Mucosa of stomach (tissue), 1 donor: ENCODE measurements around the gene CEP112.
"Not testable (repeated sequence)": the region's sequence is repeated elsewhere in the genome, so short reads cannot be mapped to it uniquely, and the experiment has no call there.

Source experiments
- H3K27me3 ChIP-seq: one replicate; pipeline ENCODE4 v1.7.0; 2013; ENCODE audit warnings: mild to moderate bottlenecking, low read length; ENCODE audit not compliant: control insufficient read depth, insufficient read depth
- H3K36me3 ChIP-seq: one replicate; pipeline ENCODE4 v1.7.0; 2013; ENCODE audit warnings: low read length; ENCODE audit not compliant: control insufficient read depth, insufficient read depth
- H3K4me1 ChIP-seq: one replicate; pipeline ENCODE4 v1.7.0; 2013; ENCODE audit warnings: mild to moderate bottlenecking, low read length; ENCODE audit not compliant: control insufficient read depth, insufficient read depth
- H3K4me3 ChIP-seq: one replicate; pipeline ENCODE4 v1.7.0; 2013; ENCODE audit warnings: low read length
- H3K9ac ChIP-seq: one replicate; pipeline ENCODE4 v1.7.0; 2013; ENCODE audit warnings: mild to moderate bottlenecking, low read length, moderate library complexity
- H3K9me3 ChIP-seq: one replicate; pipeline ENCODE4 v1.7.0; 2013; ENCODE audit warnings: mild to moderate bottlenecking, low read length, moderate library complexity; ENCODE audit not compliant: control insufficient read depth
- donor health status: Pancreatic carcinoma.

The CEP112 gene

DNA sequence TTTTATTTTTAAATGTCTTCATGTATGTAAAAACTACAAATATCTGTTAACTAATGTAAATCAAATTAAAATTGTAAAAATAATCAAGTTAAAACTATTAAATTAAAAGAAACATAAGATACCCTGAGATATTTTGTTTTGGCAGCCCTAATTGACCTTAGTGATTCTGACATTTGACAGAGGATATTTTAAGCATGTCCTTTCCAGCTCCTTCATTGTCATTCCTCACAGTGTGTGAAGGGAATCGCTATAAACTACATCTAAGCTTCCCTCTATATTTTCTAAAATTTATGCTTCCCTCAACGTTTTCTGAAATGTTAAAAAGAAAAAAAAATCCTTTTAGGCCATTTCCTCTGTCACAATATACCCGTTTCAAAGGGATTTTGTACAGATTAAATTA is 20.2 kb downstream of the CEP112 start:
- Histone ChIP-seq H3K36me3 (no peaks in the 10 kb centered on the region), H3K9ac (no peak overlapping the region), H3K27me3 (no peaks in the 10 kb centered on the region), H3K4me3 (no peak overlapping the region), H3K9me3 (no peaks in the 10 kb centered on the region), H3K4me1 (no peaks in the 10 kb centered on the region)

DNA sequence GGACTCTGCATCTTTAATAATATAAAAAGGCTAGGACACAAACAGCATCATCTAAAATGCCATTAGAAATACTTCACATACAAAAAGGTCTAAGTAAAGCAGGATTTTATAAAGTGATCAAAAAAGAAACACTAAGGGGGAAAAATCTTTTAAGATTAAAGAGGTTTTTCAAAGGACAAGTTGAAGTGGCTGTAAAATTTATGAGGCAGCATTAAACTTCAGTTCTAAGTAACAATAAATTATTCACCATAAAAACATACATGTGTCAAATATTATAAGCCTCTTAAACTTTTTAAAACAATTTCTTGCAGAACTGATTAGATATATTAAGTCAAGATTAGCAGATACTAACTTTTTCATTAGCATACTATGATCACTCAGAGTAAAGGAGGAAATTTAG is 20.8 kb downstream of the CEP112 start:
- no peak overlapping the region for H3K9ac ChIP-seq
- no peak overlapping the region for H3K4me3 ChIP-seq
- no peaks in the 10 kb centered on the region for H3K4me1 ChIP-seq
- H3K9me3 ChIP-seq: no peaks in the 10 kb centered on the region
- no peaks in the 10 kb centered on the region for H3K36me3 ChIP-seq
- no peaks in the 10 kb centered on the region for H3K27me3 ChIP-seq

DNA sequence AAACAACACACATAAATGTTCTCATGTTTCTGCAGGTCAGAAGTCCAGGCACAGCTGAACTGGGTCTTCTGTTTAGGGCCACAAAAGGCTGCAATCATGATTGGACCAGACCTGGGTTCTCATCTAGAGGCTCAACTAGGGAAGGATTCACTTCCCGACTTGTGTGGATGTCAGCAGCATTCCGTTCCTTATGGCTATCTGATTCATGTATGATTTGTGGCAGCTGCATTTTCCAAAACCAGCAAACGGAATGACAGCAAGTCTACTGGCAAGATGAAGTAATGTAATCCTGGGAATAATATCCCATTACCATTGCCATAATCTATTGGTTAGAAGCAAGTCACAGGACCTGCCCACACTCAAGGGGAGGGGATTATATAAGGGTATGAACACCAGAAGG is 22.1 kb downstream of the CEP112 start:
- no peaks in the 10 kb centered on the region for H3K9me3 ChIP-seq
- no peaks in the 10 kb centered on the region for H3K36me3 ChIP-seq
- H3K27me3 ChIP-seq: no peaks in the 10 kb centered on the region
- no peaks in the 10 kb centered on the region for H3K4me1 ChIP-seq
- no peak overlapping the region for H3K4me3 ChIP-seq
- H3K9ac ChIP-seq: no peak overlapping the region

DNA sequence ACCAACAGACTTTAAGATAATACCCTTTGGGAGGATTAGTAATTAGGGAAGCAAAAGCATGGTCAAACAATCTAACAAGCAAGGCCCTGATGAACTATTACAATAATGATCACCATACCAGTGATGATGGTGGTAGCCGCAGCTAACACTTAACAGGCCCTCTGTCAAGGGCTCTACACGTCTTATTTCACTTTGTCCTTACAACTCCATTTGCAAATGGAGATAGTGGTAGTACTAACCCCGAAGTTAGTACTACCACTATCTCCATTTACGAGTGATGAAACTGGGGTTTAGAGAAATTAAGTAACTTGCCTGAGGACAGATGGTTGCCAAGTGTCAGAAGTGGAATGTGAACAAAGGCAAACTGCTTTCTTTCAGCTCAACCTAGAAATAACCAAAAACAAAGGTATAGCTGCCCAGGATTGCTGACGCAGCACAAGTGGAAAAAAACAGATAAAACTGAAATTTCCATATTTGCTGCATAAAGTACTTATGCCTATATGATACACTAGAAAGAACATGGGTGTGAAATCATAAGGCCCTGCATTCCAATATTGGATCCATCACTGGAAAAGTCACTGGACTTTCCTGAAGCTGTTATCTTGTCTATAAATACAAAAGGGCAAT is 24.6 kb downstream of the CEP112 start:
- Histone ChIP-seq H3K4me3 (no peak overlapping the region), H3K27me3 (no peaks in the 10 kb centered on the region), H3K4me1 (no peaks in the 10 kb centered on the region), H3K9ac (no peak overlapping the region), H3K36me3 (no peaks in the 10 kb centered on the region), H3K9me3 (no peaks in the 10 kb centered on the region)

DNA sequence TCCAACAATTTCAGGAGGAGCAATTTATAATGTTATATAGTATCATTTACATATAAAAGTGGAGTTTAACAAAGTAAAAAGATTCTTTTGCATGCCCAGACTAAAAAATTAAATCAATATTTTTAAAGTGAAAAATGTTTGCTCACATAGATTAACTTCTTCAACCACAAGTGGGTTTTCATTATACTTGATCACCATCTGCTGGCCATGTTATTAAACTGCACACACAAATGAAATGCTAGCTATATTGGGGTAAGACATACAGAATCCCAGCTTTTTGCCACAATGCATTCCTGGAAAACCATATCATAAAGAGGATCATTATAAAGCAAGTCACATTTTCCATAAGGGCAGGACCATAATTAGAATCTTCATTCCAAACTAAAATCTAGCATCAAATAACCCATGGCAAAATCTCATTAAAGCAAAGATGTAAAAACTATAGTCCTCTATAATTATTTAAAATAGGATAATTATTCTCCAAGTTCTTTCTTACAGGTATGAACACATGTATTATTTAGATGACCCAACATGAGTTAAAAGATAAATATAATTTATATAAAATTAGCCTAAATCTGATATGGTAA is 26.3 kb downstream of the CEP112 start:
- H3K36me3 ChIP-seq: no peaks in the 10 kb centered on the region
- H3K4me3 ChIP-seq: no peak overlapping the region
- H3K9me3 ChIP-seq: no peaks in the 10 kb centered on the region
- H3K27me3 ChIP-seq: no peaks in the 10 kb centered on the region
- no peaks in the 10 kb centered on the region for H3K4me1 ChIP-seq
- no peak overlapping the region for H3K9ac ChIP-seq

DNA sequence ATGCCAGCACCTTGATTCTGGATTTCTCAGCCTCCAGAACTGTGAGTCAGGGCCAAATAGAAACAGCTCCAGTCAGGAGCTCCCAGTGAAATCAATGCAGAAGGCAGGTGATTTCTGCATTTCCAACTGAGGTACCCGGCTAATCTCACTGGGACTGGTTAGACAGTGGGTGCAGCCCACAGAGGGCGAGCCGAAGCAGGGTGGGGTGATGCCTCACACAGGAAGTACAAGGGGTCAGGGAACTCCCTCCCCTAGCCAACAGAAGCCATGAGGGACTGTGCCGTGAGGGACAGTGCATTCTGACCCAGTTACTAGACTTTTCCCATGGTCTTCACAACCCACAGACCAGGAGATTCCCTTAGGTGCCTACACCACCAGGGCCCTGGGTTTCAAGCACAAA is 36.9 kb downstream of the CEP112 start:
- H3K4me1 ChIP-seq, H3K9ac ChIP-seq, H3K9me3 ChIP-seq, H3K27me3 ChIP-seq, H3K4me3 ChIP-seq, H3K36me3 ChIP-seq: not testable (repeated sequence)

DNA sequence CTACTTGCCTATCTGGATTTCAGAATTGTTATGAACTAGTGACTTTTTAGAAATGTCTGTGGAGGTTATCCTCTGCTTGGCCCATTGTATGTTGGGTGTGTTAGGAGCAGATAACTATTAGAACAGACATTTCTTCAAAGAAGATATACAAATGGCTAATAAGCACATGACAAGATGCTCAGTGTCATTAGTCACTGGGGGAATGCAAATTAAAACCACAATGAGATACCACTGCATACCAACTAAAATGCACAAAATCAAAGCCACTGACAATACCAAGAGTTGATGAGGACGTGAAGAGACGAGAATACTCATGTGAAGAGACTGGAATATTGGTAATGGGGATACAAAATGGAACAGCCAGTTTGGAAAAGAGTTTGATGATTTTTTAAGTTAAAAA is 39.2 kb downstream of the CEP112 start:
- Histone ChIP-seq H3K36me3 (no peaks in the 10 kb centered on the region), H3K9ac (no peak overlapping the region), H3K4me3 (no peak overlapping the region), H3K4me1 (no peaks in the 10 kb centered on the region), H3K9me3 (no peaks in the 10 kb centered on the region), H3K27me3 (no peaks in the 10 kb centered on the region)

DNA sequence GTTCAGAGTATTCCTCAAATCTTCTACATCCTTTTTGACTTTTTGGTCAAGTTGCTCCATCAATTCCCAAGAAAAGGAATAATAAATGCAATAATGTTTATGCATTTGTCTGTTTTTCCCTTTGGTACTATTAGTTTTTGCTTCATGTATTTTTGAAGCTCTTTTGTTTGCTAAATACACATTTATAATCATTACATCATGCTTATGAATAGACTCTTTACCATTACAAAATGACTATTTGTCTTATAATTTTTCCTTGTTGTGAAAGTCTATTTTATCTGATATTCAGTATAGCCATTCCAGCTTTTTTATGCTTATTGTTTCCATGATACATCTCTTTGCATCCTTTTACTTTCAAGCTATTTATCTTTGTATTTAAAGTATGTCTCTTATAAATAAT is 41.2 kb downstream of the CEP112 start:
- no peaks in the 10 kb centered on the region for H3K27me3 ChIP-seq
- H3K36me3 ChIP-seq: no peaks in the 10 kb centered on the region
- no peak overlapping the region for H3K9ac ChIP-seq
- H3K4me3 ChIP-seq: no peak overlapping the region
- H3K4me1 ChIP-seq: no peaks in the 10 kb centered on the region
- H3K9me3 ChIP-seq: no peaks in the 10 kb centered on the region

DNA sequence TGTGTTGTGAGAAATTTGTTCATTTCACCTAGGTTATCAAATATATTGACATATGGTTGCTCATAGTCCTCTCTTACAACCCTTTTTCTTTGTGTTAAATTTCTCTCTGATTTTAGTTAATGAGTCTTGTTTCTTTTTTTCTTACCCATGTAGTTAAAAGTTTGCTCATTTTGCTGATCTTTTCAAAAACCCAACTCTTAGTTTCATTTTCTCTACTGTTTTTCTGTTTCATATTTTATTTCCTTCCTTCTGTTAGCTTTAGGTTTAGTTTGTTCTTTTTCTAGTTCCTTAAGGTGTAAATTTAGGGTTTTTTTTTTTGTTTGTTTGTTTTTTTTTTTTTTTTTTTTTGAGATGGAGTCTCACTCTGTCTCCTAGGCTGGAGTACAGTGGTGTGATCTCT is 42.4 kb downstream of the CEP112 start:
- Histone ChIP-seq H3K4me3 (no peak overlapping the region), H3K9me3 (no peaks in the 10 kb centered on the region), H3K4me1 (no peaks in the 10 kb centered on the region), H3K27me3 (no peaks in the 10 kb centered on the region), H3K36me3 (no peaks in the 10 kb centered on the region), H3K9ac (no peak overlapping the region)

DNA sequence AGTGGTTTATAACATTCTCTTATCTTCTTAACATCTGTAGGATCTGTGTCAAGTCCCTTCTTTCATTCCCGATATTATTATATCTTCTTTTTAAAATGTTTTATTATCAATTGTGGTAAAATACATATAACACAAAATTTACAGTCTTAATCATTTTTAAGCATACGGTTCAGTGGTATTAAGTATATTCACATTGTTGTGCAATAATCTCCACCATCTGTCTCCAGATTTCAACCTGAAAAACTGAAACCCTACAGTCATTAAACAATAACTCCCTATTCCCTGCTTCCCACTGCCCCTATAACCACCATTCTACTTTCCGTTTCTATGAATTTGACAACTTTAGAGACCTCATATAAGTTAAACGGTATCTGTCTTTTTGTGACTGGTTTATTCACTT is 45.5 kb downstream of the CEP112 start:
- no peak overlapping the region for H3K9ac ChIP-seq
- H3K36me3 ChIP-seq: no peaks in the 10 kb centered on the region
- no peaks in the 10 kb centered on the region for H3K27me3 ChIP-seq
- H3K9me3 ChIP-seq: no peaks in the 10 kb centered on the region
- H3K4me1 ChIP-seq: no peaks in the 10 kb centered on the region
- H3K4me3 ChIP-seq: no peak overlapping the region

DNA sequence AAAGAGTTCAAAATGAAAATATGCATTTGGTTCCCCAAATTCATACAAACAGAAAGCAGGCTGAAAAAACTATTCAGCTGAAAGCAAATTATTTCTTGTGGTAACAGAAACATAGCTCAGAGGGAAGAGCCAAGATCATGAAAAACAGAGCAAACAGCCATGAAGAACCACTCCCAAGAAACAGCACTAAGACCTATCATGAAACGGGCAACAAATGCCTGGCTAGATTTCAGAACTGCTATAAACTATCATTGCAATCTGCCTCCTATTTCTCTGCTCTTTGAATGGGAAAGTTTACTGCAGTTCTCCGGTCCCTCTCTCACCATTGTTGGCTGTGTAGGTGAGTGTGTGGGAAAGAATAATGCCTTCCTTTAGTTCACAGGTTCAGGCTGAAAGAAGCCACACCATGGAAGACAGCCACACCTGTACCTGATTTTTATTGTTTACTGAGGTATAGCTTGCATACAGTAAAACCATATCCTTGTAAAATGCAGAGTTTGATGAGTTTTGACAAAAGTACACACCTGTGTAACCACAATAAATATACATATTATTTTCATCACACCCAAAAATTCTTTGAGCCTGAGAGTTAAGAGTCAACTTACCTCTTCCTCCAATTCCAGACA is 48.2 kb downstream of the CEP112 start:
- no peaks in the 10 kb centered on the region for H3K27me3 ChIP-seq
- no peaks in the 10 kb centered on the region for H3K9me3 ChIP-seq
- no peaks in the 10 kb centered on the region for H3K4me1 ChIP-seq
- H3K4me3 ChIP-seq: no peak overlapping the region
- H3K9ac ChIP-seq: no peak overlapping the region
- no peaks in the 10 kb centered on the region for H3K36me3 ChIP-seq

DNA sequence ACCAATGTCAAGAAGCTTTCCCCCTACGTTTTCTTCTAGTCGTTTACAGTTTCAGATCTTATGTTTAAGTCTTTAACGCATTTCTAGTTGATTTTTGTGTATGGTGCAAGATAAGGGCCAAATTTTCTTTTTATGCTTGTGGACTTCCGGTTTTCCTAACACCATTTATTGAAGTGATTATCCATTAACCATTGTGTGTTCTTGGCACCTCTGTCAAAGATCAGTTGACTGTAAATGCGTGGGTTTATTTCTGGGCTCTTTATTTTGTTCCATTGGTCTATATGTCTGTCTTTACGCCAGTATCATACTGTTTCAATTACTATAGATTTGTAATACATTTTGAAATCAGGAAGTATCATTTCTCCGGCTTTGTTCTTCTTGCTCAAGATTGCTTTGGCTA is 49.5 kb downstream of the CEP112 start:
- Histone ChIP-seq H3K9ac (no peak overlapping the region), H3K4me1 (no peaks in the 10 kb centered on the region), H3K9me3 (no peaks in the 10 kb centered on the region), H3K4me3 (no peak overlapping the region), H3K36me3 (no peaks in the 10 kb centered on the region), H3K27me3 (no peaks in the 10 kb centered on the region)
